Endodermal cell (in vitro differentiated cells): ENCODE data around the gene PRKAG3. TPM values are rescaled to one million over a fixed set of nuclear protein-coding genes. Genes with fewer than 3 reads are reported as not detected.

ENCODE experiments used
- DNase-seq: peaks from one replicate; pipeline ENCODE4 v3.0.0-alpha.2; 2017
- H3K27ac ChIP-seq: 2 replicates; pipeline ENCODE4 v1.5.1; 2013; ENCODE audit warnings: mild to moderate bottlenecking, low read depth, low read length, moderate library complexity
- H3K27me3 ChIP-seq: 2 replicates; pipeline ENCODE4 v1.6.1; 2013; ENCODE audit warnings: mild to moderate bottlenecking, low read length, moderate library complexity; ENCODE audit not compliant: insufficient read depth, control insufficient read depth, poor library complexity, severe bottlenecking
- H3K36me3 ChIP-seq: 2 replicates; pipeline ENCODE4 v1.7.0; 2013; ENCODE audit warnings: mild to moderate bottlenecking, low read length, moderate library complexity; ENCODE audit not compliant: control insufficient read depth, insufficient read depth
- H3K4me1 ChIP-seq: one replicate; pipeline ENCODE4 v1.7.0; 2013; ENCODE audit warnings: low read length; ENCODE audit not compliant: control insufficient read depth, insufficient read depth
- H3K4me3 ChIP-seq: 2 replicates; pipeline ENCODE4 v1.5.1; 2013; ENCODE audit warnings: mild to moderate bottlenecking, low read length, moderate library complexity
- H3K9ac ChIP-seq: 2 replicates; pipeline ENCODE4 v1.6.1; 2013; ENCODE audit warnings: mild to moderate bottlenecking, low read length, moderate library complexity; ENCODE audit not compliant: poor library complexity, severe bottlenecking; ENCODE audit errors: extremely low read depth
- H3K9me3 ChIP-seq: 2 replicates; pipeline ENCODE4 v1.6.1; 2013; ENCODE audit warnings: mild to moderate bottlenecking, low read length, moderate library complexity; ENCODE audit not compliant: control insufficient read depth
- H3K27ac Mint-ChIP-seq: 2 replicates; pipeline ENCODE4 v1.8.0; 2020; ENCODE audit warnings: mixed read lengths
- H3K27me3 Mint-ChIP-seq: 2 replicates; pipeline ENCODE4 v1.8.0; 2021; ENCODE audit warnings: mild to moderate bottlenecking, mixed read lengths; ENCODE audit not compliant: insufficient read depth
- H3K36me3 Mint-ChIP-seq: 2 replicates; pipeline ENCODE4 v1.8.0; 2020; ENCODE audit warnings: low read depth, mixed read lengths
- H3K4me1 Mint-ChIP-seq: 2 replicates; pipeline ENCODE4 v1.8.0; 2020; ENCODE audit warnings: mixed read lengths
- H3K4me3 Mint-ChIP-seq: 2 replicates; pipeline ENCODE4 v1.8.0; 2020; ENCODE audit warnings: mild to moderate bottlenecking, moderate library complexity, mixed read lengths
- H3K9me3 Mint-ChIP-seq: 2 replicates; pipeline ENCODE4 v1.8.0; 2020; ENCODE audit warnings: mild to moderate bottlenecking, mixed read lengths
- CTCF ChIP-seq: fragments of 200-600 bp; sonication (generic); conservative IDR thresholded peaks from 2 replicates; pipeline ENCODE4 v1.5.0; 2021; ENCODE audit warnings: antibody characterized with exemption, mild to moderate bottlenecking
- WGBS, 2 experiments: methylation state at CpG; one replicate each; pipeline versions ENCODE4 v1.1.5 to v1.1.7; 2013; ENCODE audit warnings: missing lambda C conversion rate in 2 of 2, mixed read lengths in 1 of 2; ENCODE audit not compliant: insufficient coverage in 1 of 2, insufficient read length in 1 of 2; 5-methylcytosine and 5-hydroxymethylcytosine counted together
- total RNA-seq, 2 donors: library from RNA; stranded (reverse); fragmentation: NEBNext Ultra II Directional in 1 of 2; extraction: Animal tissue kit (Norgen Biotek cat#: 25700) in 1 of 2; gene quantifications; 2 replicates in 1 of 2; 3 replicates in 1 of 2; pipeline ENCODE4 v1.2.1, GENCODE V29; 2021

PRKAG3 gene
- total RNA-seq, 2 donors from 2014 or later, result not detected

GRCh38 chr2:218792433-218792832 is 39.2 kb downstream of the PRKAG3 start:
- no peaks in the 10 kb centered on the region for H3K27me3 ChIP-seq
- no peak overlapping the region for H3K27ac Mint-ChIP-seq
- no peak overlapping the region for H3K27ac ChIP-seq
- peaks cover 5% of the 10 kb centered on the region for H3K36me3 ChIP-seq
- no peak overlapping the region for H3K9ac ChIP-seq
- H3K4me3 ChIP-seq, result no peak overlapping the region
- no peak overlapping the region for H3K4me3 Mint-ChIP-seq
- no peak for TF ChIP-seq CTCF
- H3K27me3 Mint-ChIP-seq, result no peaks in the 10 kb centered on the region
- DNase-seq, result no peak
- H3K4me1 ChIP-seq, result peaks cover 13% of the 10 kb centered on the region
- peaks cover 13% of the 10 kb centered on the region for H3K36me3 Mint-ChIP-seq
- H3K9me3 ChIP-seq, result peaks cover 7% of the 10 kb centered on the region
- peaks cover 36% of the 10 kb centered on the region for H3K4me1 Mint-ChIP-seq
- H3K9me3 Mint-ChIP-seq, result peaks cover 6% of the 10 kb centered on the region
- WGBS, 2 experiments, result 100% methylated on average over 1 of the region's 1 CpG; no CpG with 5 or more reads in 1 of the 2 experiments

GRCh38 chr2:218788529-218789255 is 42.9 kb downstream of the PRKAG3 start:
- Histone ChIP-seq H3K36me3 (peaks cover 5% of the 10 kb centered on the region), H3K27ac (no peak overlapping the region), H3K9me3 (peaks cover 13% of the 10 kb centered on the region), H3K27me3 (no peaks in the 10 kb centered on the region), H3K4me1 (peaks cover 7% of the 10 kb centered on the region), H3K4me3 (peak overlapping the region; percentile 3), H3K9ac (no peak overlapping the region)
- Mint-ChIP-seq H3K27me3 (peaks cover 2% of the 10 kb centered on the region), H3K36me3 (peaks cover 11% of the 10 kb centered on the region), H3K4me1 (peaks cover 36% of the 10 kb centered on the region), H3K4me3 (no peak overlapping the region), H3K9me3 (peaks cover 4% of the 10 kb centered on the region), H3K27ac (no peak overlapping the region)
- no peak for TF ChIP-seq CTCF
- DNase-seq, result no peak
- 88 to 100% methylated on average over 2 of the region's 2 CpGs for WGBS, 2 experiments

GRCh38 chr2:218786133-218786532 is 45.5 kb downstream of the PRKAG3 start:
- WGBS, 2 experiments, result 80 to 98% methylated on average over 2 to 3 of the region's 3 CpGs

More at GRCh38 chr2:218786133-218786532, 45.5 kb downstream of the PRKAG3 start:
- Mint-ChIP-seq H3K9me3 (peaks cover 4% of the 10 kb centered on the region), H3K4me3 (no peak overlapping the region), H3K4me1 (peaks cover 50% of the 10 kb centered on the region), H3K27me3 (peaks cover 9% of the 10 kb centered on the region), H3K27ac (no peak overlapping the region), H3K36me3 (peaks cover 11% of the 10 kb centered on the region)
- no peaks in the 10 kb centered on the region for H3K27me3 ChIP-seq
- peaks cover 7% of the 10 kb centered on the region for H3K4me1 ChIP-seq
- peaks cover 13% of the 10 kb centered on the region for H3K9me3 ChIP-seq
- H3K27ac ChIP-seq, result no peak overlapping the region
- TF ChIP-seq CTCF, result no peak
- no peak overlapping the region for H3K9ac ChIP-seq
- H3K4me3 ChIP-seq, result peak overlapping the region; percentile 7
- H3K36me3 ChIP-seq, result peaks cover 5% of the 10 kb centered on the region
- DNase-seq, result no peak
